ENCODE measurements around the gene RSPO4.

Gene RSPO4

GRCh38 chr20:1019344-1019743 lies 17.2 kb upstream of the RSPO4 start:
- in situ Hi-C loops (cut with MboI; ENCODE audit: low pct_unique_long_range_greater_than_20kb, low sequenced_read_pairs, unreplicated experiment) = no loop called here
- no peak for DNase-seq (ENCODE audit: low spot score)
- no peak for TF ChIP-seq CTCF (IDR thresholded peaks at IDR 0.05; ENCODE audit: extremely low read depth, insufficient read depth, missing control alignments)

GRCh38 chr20:1017677-1018076 lies 15.6 kb upstream of the RSPO4 start:
- no peak for TF ChIP-seq CTCF (IDR thresholded peaks at IDR 0.05; ENCODE audit: extremely low read depth, insufficient read depth, missing control alignments)
- in situ Hi-C loops (cut with MboI; ENCODE audit: low pct_unique_long_range_greater_than_20kb, low sequenced_read_pairs, unreplicated experiment) = no loop called here
- no peak for DNase-seq (ENCODE audit: low spot score)

GRCh38 chr20:1015181-1015580 lies 13.1 kb upstream of the RSPO4 start:
- no peak for DNase-seq (ENCODE audit: low spot score)
- in situ Hi-C loops (cut with MboI; ENCODE audit: low pct_unique_long_range_greater_than_20kb, low sequenced_read_pairs, unreplicated experiment) = no loop called here
- no peak for TF ChIP-seq CTCF (IDR thresholded peaks at IDR 0.05; ENCODE audit: extremely low read depth, insufficient read depth, missing control alignments)

GRCh38 chr20:1014471-1014870 lies 12.4 kb upstream of the RSPO4 start:
- in situ Hi-C loops (cut with MboI; ENCODE audit: low pct_unique_long_range_greater_than_20kb, low sequenced_read_pairs, unreplicated experiment) = no loop called here
- TF ChIP-seq CTCF (IDR thresholded peaks at IDR 0.05; ENCODE audit: extremely low read depth, insufficient read depth, missing control alignments) = no peak
- no peak for DNase-seq (ENCODE audit: low spot score)

GRCh38 chr20:1013566-1014340 lies 11.6 kb upstream of the RSPO4 start:
- in situ Hi-C loops (cut with MboI; ENCODE audit: low pct_unique_long_range_greater_than_20kb, low sequenced_read_pairs, unreplicated experiment) = no loop called here
- TF ChIP-seq CTCF (IDR thresholded peaks at IDR 0.05; ENCODE audit: extremely low read depth, insufficient read depth, missing control alignments) = no peak
- no peak for DNase-seq (ENCODE audit: low spot score)

- DNase-seq (ENCODE audit: low spot score) = no peak
- in situ Hi-C loops (cut with MboI; ENCODE audit: low pct_unique_long_range_greater_than_20kb, low sequenced_read_pairs, unreplicated experiment) = no loop called here
- no peak for TF ChIP-seq CTCF (IDR thresholded peaks at IDR 0.05; ENCODE audit: extremely low read depth, insufficient read depth, missing control alignments)
Measured at GRCh38 chr20:1012359-1013168, 10.5 kb upstream of the RSPO4 start.
